ENCODE data around the gene SCARB1.
"Not testable (repeated sequence)": the region's sequence is repeated elsewhere in the genome, so short reads cannot be mapped to it uniquely, and the experiment has no call there.

SCARB1 gene

GRCh38 chr12:124863416-124864325, at the start of gene SCARB1:
Gene SCARB1 (minus strand): TSS chr12:124863864. CDS start chr12:124863720, 144 bp downstream.
- DNase-seq (ENCODE audit: low read depth in 2 of 2) = peak; percentile 71 to 73

GRCh38 chr12:124912529-124913287, 49.0 kb upstream of the SCARB1 start:
- not testable (repeated sequence) for DNase-seq (ENCODE audit: low read depth in 2 of 2)

GRCh38 chr12:124911521-124911920, 47.9 kb upstream of the SCARB1 start:
- DNase-seq (ENCODE audit: low read depth in 2 of 2) = not testable (repeated sequence)

GRCh38 chr12:124910561-124911478, 47.2 kb upstream of the SCARB1 start:
- no peak for DNase-seq (ENCODE audit: low read depth in 2 of 2)

- no peak for DNase-seq (ENCODE audit: low read depth in 2 of 2)
Observed at GRCh38 chr12:124909831-124910560, 46.3 kb upstream of the SCARB1 start.

GRCh38 chr12:124906606-124907261, 43.1 kb upstream of the SCARB1 start:
- peak; percentile 68 to 72 for DNase-seq (ENCODE audit: low read depth in 2 of 2)

GRCh38 chr12:124904306-124905098, 40.8 kb upstream of the SCARB1 start:
- no peak for DNase-seq (ENCODE audit: low read depth in 2 of 2)

GRCh38 chr12:124902916-124903315, 39.3 kb upstream of the SCARB1 start:
- no peak for DNase-seq (ENCODE audit: low read depth in 2 of 2)

GRCh38 chr12:124901003-124901402, 37.3 kb upstream of the SCARB1 start:
- DNase-seq (ENCODE audit: low read depth in 2 of 2) = no peak

GRCh38 chr12:124900345-124900795, 36.7 kb upstream of the SCARB1 start:
- not testable (repeated sequence) for DNase-seq (ENCODE audit: low read depth in 2 of 2)

GRCh38 chr12:124898923-124899294, 35.2 kb upstream of the SCARB1 start:
- DNase-seq (ENCODE audit: low read depth in 2 of 2) = no peak

GRCh38 chr12:124898200-124898922, 34.7 kb upstream of the SCARB1 start:
- DNase-seq (ENCODE audit: low read depth in 2 of 2) = peak; percentile 34 to 52

- no peak for DNase-seq (ENCODE audit: low read depth in 2 of 2)
Observed at GRCh38 chr12:124896461-124896860, 32.8 kb upstream of the SCARB1 start.

- DNase-seq (ENCODE audit: low read depth in 2 of 2) = no peak
Observed at GRCh38 chr12:124893792-124894516, 30.3 kb upstream of the SCARB1 start.

GRCh38 chr12:124888260-124888659, 24.6 kb upstream of the SCARB1 start:
- DNase-seq (ENCODE audit: low read depth in 2 of 2) = no peak

GRCh38 chr12:124887766-124888165, 24.1 kb upstream of the SCARB1 start:
- DNase-seq (ENCODE audit: low read depth in 2 of 2) = not testable (repeated sequence)

GRCh38 chr12:124884587-124885438, 21.1 kb upstream of the SCARB1 start:
- no peak for DNase-seq (ENCODE audit: low read depth in 2 of 2)

All from stimulated activated CD8-positive, alpha-beta memory T cell treated with anti-CD3 and anti-CD28 coated beads, Interleukin-15, amount 100 ng/mL, for 48 hours (primary cell).